Activated CD8-positive, alpha-beta memory T cell treated with anti-CD3 and anti-CD28 coated beads, Interleukin-2, amount 10 ng/mL, durations not matched to agents 7 days and 5 days (primary cell): ENCODE data around the gene KLF11. TPM values are rescaled to one million over a fixed set of nuclear protein-coding genes. Genes with fewer than 3 reads are reported as not detected.

ENCODE experiments used
- ATAC-seq: fragments of 150-1000 bp; cut with Tn5 transposase; one replicate; pipeline ENCODE4 v1.10.0; 2021; ENCODE audit warnings: moderate library complexity
- CTCF ChIA-PET: fragments of 350-600 bp; sonication (Branson Sonifier 250); formaldehyde crosslinking; loops from one replicate; lab custom pipeline; 2021; ENCODE audit warnings: antibody characterized with exemption; lab: Charles Lee
- DNase-seq: peaks from one replicate; pipeline ENCODE4 v3.0.0-alpha.2; 2020
- H3K27ac Mint-ChIP-seq: one replicate; pipeline ENCODE4 v1.8.0; 2021; ENCODE audit warnings: mild to moderate bottlenecking, mixed read lengths
- H3K27me3 Mint-ChIP-seq: one replicate; pipeline ENCODE4 v1.8.0; 2021; ENCODE audit warnings: mixed read lengths
- H3K36me3 Mint-ChIP-seq: one replicate; pipeline ENCODE4 v1.8.0; 2021; ENCODE audit warnings: mild to moderate bottlenecking, mixed read lengths
- H3K4me1 Mint-ChIP-seq: one replicate; pipeline ENCODE4 v1.8.0; 2021; ENCODE audit warnings: mixed read lengths
- H3K4me3 Mint-ChIP-seq: one replicate; pipeline ENCODE4 v1.8.0; 2021; ENCODE audit warnings: mild to moderate bottlenecking, moderate library complexity, mixed read lengths
- H3K9me3 Mint-ChIP-seq: one replicate; pipeline ENCODE4 v1.8.0; 2022; ENCODE audit warnings: low read depth, mixed read lengths
- total RNA-seq, 2 experiments: library from RNA; stranded (reverse); gene quantifications; one replicate each; pipeline ENCODE4 v1.2.3, GENCODE V29; 2021

The KLF11 gene
- total RNA-seq, 2 experiments from 2014 or later, result 10.4 to 11.0 TPM

GRCh38 chr2:10073706-10074105 lies 30.4 kb downstream of the KLF11 start:
- Mint-ChIP-seq H3K27ac (no peak overlapping the region), H3K4me3 (no peak overlapping the region), H3K36me3 (no peaks in the 10 kb centered on the region), H3K27me3 (peaks cover 60% of the 10 kb centered on the region), H3K4me1 (peaks cover 16% of the 10 kb centered on the region), H3K9me3 (no peaks in the 10 kb centered on the region)
- CTCF ChIA-PET, result interaction anchor here (0.8 to 9.4 kb wide), 17 partner anchors 9 to 373 kb away, joined by 3 to 117 read pairs (median 20); no protein-coding TSS in a partner anchor
- ATAC-seq, result no peak
- no peak for DNase-seq

GRCh38 chr2:10075101-10075500 lies 31.8 kb downstream of the KLF11 start:
- no peak overlapping the region for H3K4me3 Mint-ChIP-seq
- H3K27me3 Mint-ChIP-seq, result peaks cover 66% of the 10 kb centered on the region
- H3K36me3 Mint-ChIP-seq, result no peaks in the 10 kb centered on the region
- H3K4me1 Mint-ChIP-seq, result peaks cover 19% of the 10 kb centered on the region
- no peak for DNase-seq
- ATAC-seq, result no peak
- no peak overlapping the region for H3K27ac Mint-ChIP-seq
- no peaks in the 10 kb centered on the region for H3K9me3 Mint-ChIP-seq
- CTCF ChIA-PET, result interaction anchor here (0.7 to 9.4 kb wide), 10 partner anchors 9 to 359 kb away, joined by 3 to 117 read pairs (median 14); partner anchors contain the start of genes KLF11 and RRM2

GRCh38 chr2:10075571-10076209 lies 32.3 kb downstream of the KLF11 start:
- peaks cover 66% of the 10 kb centered on the region for H3K27me3 Mint-ChIP-seq
- CTCF ChIA-PET, result interaction anchor here (1.0 to 9.4 kb wide), 10 partner anchors 10 to 358 kb away, joined by 3 to 117 read pairs (median 18); partner anchors contain the start of genes KLF11 and RRM2
- H3K27ac Mint-ChIP-seq, result no peak overlapping the region
- no peaks in the 10 kb centered on the region for H3K36me3 Mint-ChIP-seq
- no peaks in the 10 kb centered on the region for H3K9me3 Mint-ChIP-seq
- ATAC-seq (no peak), DNase-seq (no peak)
- H3K4me1 Mint-ChIP-seq, result peaks cover 19% of the 10 kb centered on the region
- no peak overlapping the region for H3K4me3 Mint-ChIP-seq

- no peaks in the 10 kb centered on the region for H3K9me3 Mint-ChIP-seq
- no peak overlapping the region for H3K4me3 Mint-ChIP-seq
Measured at GRCh38 chr2:10076511-10076910, 33.2 kb downstream of the KLF11 start.

GRCh38 chr2:10076988-10077527 lies 33.7 kb downstream of the KLF11 start:
- H3K4me3 Mint-ChIP-seq, result no peak overlapping the region
- peaks cover 25% of the 10 kb centered on the region for H3K4me1 Mint-ChIP-seq
- H3K9me3 Mint-ChIP-seq, result no peaks in the 10 kb centered on the region

More at GRCh38 chr2:10076511-10076910, 33.2 kb downstream of the KLF11 start:
- no peak overlapping the region for H3K27ac Mint-ChIP-seq
- DNase-seq (no peak), ATAC-seq (no peak)
- H3K36me3 Mint-ChIP-seq, result no peaks in the 10 kb centered on the region
- H3K27me3 Mint-ChIP-seq, result peaks cover 71% of the 10 kb centered on the region
- peaks cover 25% of the 10 kb centered on the region for H3K4me1 Mint-ChIP-seq
- CTCF ChIA-PET, result interaction anchor here (1.0 to 4.5 kb wide), 4 partner anchors 15 to 228 kb away, joined by 3 to 29 read pairs (median 8); no protein-coding TSS in a partner anchor

GRCh38 chr2:10078001-10078400 lies 34.7 kb downstream of the KLF11 start:
- no peak for ATAC-seq
- CTCF ChIA-PET, result interaction anchor here (1.3 to 4.5 kb wide), 3 partner anchors 12 to 20 kb away, joined by 3 to 29 read pairs (median 12); no protein-coding TSS in a partner anchor
- Mint-ChIP-seq H3K4me1 (peaks cover 21% of the 10 kb centered on the region), H3K27me3 (peaks cover 79% of the 10 kb centered on the region), H3K4me3 (no peak overlapping the region), H3K27ac (no peak overlapping the region), H3K9me3 (no peaks in the 10 kb centered on the region), H3K36me3 (no peaks in the 10 kb centered on the region)
- no peak for DNase-seq

More at GRCh38 chr2:10076988-10077527, 33.7 kb downstream of the KLF11 start:
- CTCF ChIA-PET, result interaction anchor here (1.0 to 4.5 kb wide), 4 partner anchors 15 to 227 kb away, joined by 3 to 29 read pairs (median 8); no protein-coding TSS in a partner anchor
- no peak overlapping the region for H3K27ac Mint-ChIP-seq
- H3K36me3 Mint-ChIP-seq, result no peaks in the 10 kb centered on the region
- H3K27me3 Mint-ChIP-seq, result peaks cover 72% of the 10 kb centered on the region
- DNase-seq (no peak), ATAC-seq (no peak)

GRCh38 chr2:10078704-10079265 lies 35.4 kb downstream of the KLF11 start:
- H3K36me3 Mint-ChIP-seq, result no peaks in the 10 kb centered on the region
- peaks cover 81% of the 10 kb centered on the region for H3K27me3 Mint-ChIP-seq
- peaks cover 16% of the 10 kb centered on the region for H3K4me1 Mint-ChIP-seq
- H3K27ac Mint-ChIP-seq, result no peak overlapping the region
- peak overlapping the region; percentile 61 for H3K4me3 Mint-ChIP-seq
- DNase-seq (no peak), ATAC-seq (no peak)
- no peaks in the 10 kb centered on the region for H3K9me3 Mint-ChIP-seq
- CTCF ChIA-PET, result interaction anchor here (0.7 to 4.5 kb wide), 8 partner anchors 11 to 356 kb away, joined by 3 to 29 read pairs (median 4); no protein-coding TSS in a partner anchor

GRCh38 chr2:10079266-10079869 lies 36.0 kb downstream of the KLF11 start:
- peaks cover 11% of the 10 kb centered on the region for H3K4me1 Mint-ChIP-seq
- DNase-seq (no peak), ATAC-seq (peak; percentile 41)
- H3K27ac Mint-ChIP-seq, result no peak overlapping the region
- H3K36me3 Mint-ChIP-seq, result no peaks in the 10 kb centered on the region
- H3K4me3 Mint-ChIP-seq, result peak overlapping the region; percentile 61
- peaks cover 81% of the 10 kb centered on the region for H3K27me3 Mint-ChIP-seq
- CTCF ChIA-PET, result interaction anchor here (0.7 to 4.5 kb wide), 8 partner anchors 10 to 356 kb away, joined by 3 to 29 read pairs (median 4); no protein-coding TSS in a partner anchor
- H3K9me3 Mint-ChIP-seq, result no peaks in the 10 kb centered on the region

GRCh38 chr2:10079870-10080535 lies 36.7 kb downstream of the KLF11 start, which contains the start of gene CYS1:
TSS of gene CYS1 (minus strand) at chr2:10080411. CDS start at chr2:10080223, 188 bp downstream.
- Mint-ChIP-seq H3K9me3 (no peaks in the 10 kb centered on the region), H3K4me1 (peaks cover 11% of the 10 kb centered on the region), H3K36me3 (no peaks in the 10 kb centered on the region), H3K27me3 (peaks cover 81% of the 10 kb centered on the region), H3K4me3 (peak within 1 kb of the TSS; percentile 61), H3K27ac (no peak within 1 kb of the TSS)
- DNase-seq, result no peak
- ATAC-seq, result peak; percentile 67
- CTCF ChIA-PET, result interaction anchor here (1.2 to 4.5 kb wide), 2 partner anchors 18 to 38 kb away, joined by 6 to 29 read pairs; no protein-coding TSS in a partner anchor

GRCh38 chr2:10080536-10081304 lies 37.4 kb downstream of the KLF11 start:
- Mint-ChIP-seq H3K27me3 (peaks cover 81% of the 10 kb centered on the region), H3K9me3 (no peaks in the 10 kb centered on the region), H3K36me3 (no peaks in the 10 kb centered on the region), H3K27ac (no peak overlapping the region), H3K4me1 (peaks cover 11% of the 10 kb centered on the region), H3K4me3 (peak overlapping the region; percentile 59)
- DNase-seq (no peak), ATAC-seq (peak; percentile 29)
- CTCF ChIA-PET, result interaction anchor here (0.6 to 2.8 kb wide), 7 partner anchors 8 to 328 kb away, joined by 3 to 32 read pairs (median 4); no protein-coding TSS in a partner anchor

- CTCF ChIA-PET, result interaction anchor here (0.9 to 2.8 kb wide), 8 partner anchors 9 to 352 kb away, joined by 3 to 32 read pairs (median 4); no protein-coding TSS in a partner anchor
- H3K4me3 Mint-ChIP-seq, result no peak overlapping the region
- H3K36me3 Mint-ChIP-seq, result no peaks in the 10 kb centered on the region
- H3K27ac Mint-ChIP-seq, result no peak overlapping the region
- H3K27me3 Mint-ChIP-seq, result peaks cover 80% of the 10 kb centered on the region
- no peaks in the 10 kb centered on the region for H3K9me3 Mint-ChIP-seq
- no peak for DNase-seq
- peaks cover 11% of the 10 kb centered on the region for H3K4me1 Mint-ChIP-seq
- ATAC-seq, result no peak
Measured at GRCh38 chr2:10083046-10083445, 39.7 kb downstream of the KLF11 start.
